B cell (primary cell): Measurements from ENCODE around the gene CBLN3. TPM values are rescaled to one million over a fixed set of nuclear protein-coding genes. Genes with fewer than 3 reads are reported as not detected.

Experiments
- ATAC-seq: fragments of 200-7000 bp; cut with Tn5 transposase; one replicate; pipeline ENCODE4 v1.10.0; 2021; ENCODE audit warnings: low read depth, mild to moderate bottlenecking, moderate number of reproducible peaks, moderate library complexity
- CTCF ChIA-PET: fragments of 350-600 bp; sonication (Branson Sonifier 250); formaldehyde crosslinking; loops from one replicate; lab custom pipeline; 2021; ENCODE audit warnings: antibody characterized with exemption, inconsistent platforms; lab: Charles Lee
- POLR2A ChIA-PET: fragments of 350-600 bp; sonication (Branson Sonifier 250); formaldehyde crosslinking; loops from one replicate; lab custom pipeline; 2021; ENCODE audit warnings: antibody characterized with exemption; lab: Charles Lee
- DNase-seq: peaks from one replicate; pipeline ENCODE4 v3.0.0; 2013
- H2AFZ ChIP-seq: 2 replicates; pipeline ENCODE4 v1.6.1; 2012; ENCODE audit warnings: mild to moderate bottlenecking, low read depth, low read length; ENCODE audit not compliant: insufficient read depth, poor library complexity, severe bottlenecking
- H3K27ac ChIP-seq, 2 donors: 1 replicate in 1 of 2; 2 replicates in 1 of 2; pipeline ENCODE4 v1.5.1; 2012 to 2013; ENCODE audit warnings: low read length in 2 of 2, mild to moderate bottlenecking in 2 of 2, moderate library complexity in 1 of 2
- H3K27me3 ChIP-seq, 4 experiments: fragments of 200-600 bp in 1 of 4; sonication (generic) in 1 of 4; replicated peaks in 1 of 4; 1 replicate in 2 of 4; 2 replicates in 2 of 4; pipeline versions ENCODE4 v1.6.1 to v1.7.0; 2013 to 2016; ENCODE audit warnings: low read length in 3 of 4, mild to moderate bottlenecking in 2 of 4, mixed read lengths in 1 of 4, moderate library complexity in 1 of 4; ENCODE audit not compliant: insufficient read depth in 4 of 4, control insufficient read depth in 3 of 4; ENCODE audit errors: control extremely low read depth in 1 of 4
- H3K36me3 ChIP-seq, 2 experiments: replicated peaks in 1 of 2; 1 replicate in 1 of 2; 2 replicates in 1 of 2; pipeline versions ENCODE4 v1.6.1 to v1.7.1; 2013; ENCODE audit warnings: low read length in 1 of 2; ENCODE audit not compliant: insufficient read depth in 2 of 2, control insufficient read depth in 1 of 2; ENCODE audit errors: control extremely low read depth in 1 of 2, extremely low read depth in 1 of 2
- H3K4me1 ChIP-seq, 2 donors: fragments of 200-600 bp in 1 of 2; sonication (generic) in 1 of 2; 1 replicate in 1 of 2; 2 replicates in 1 of 2; pipeline versions ENCODE4 v1.5.1 to v1.6.1; 2013 to 2017; ENCODE audit warnings: low read length in 2 of 2; ENCODE audit not compliant: control insufficient read depth in 2 of 2, insufficient read depth in 2 of 2
- H3K4me2 ChIP-seq: replicated peaks from 2 replicates; pipeline ENCODE3; 2012; ENCODE audit warnings: mild to moderate bottlenecking, low read depth, low read length; ENCODE audit not compliant: poor library complexity, severe bottlenecking
- H3K4me3 ChIP-seq, 5 experiments: fragments of 200-600 bp in 1 of 5; sonication (generic) in 1 of 5; 1 replicate in 3 of 5; 2 replicates in 2 of 5; pipeline versions ENCODE4 v1.5.1 to v1.7.0; 2011 to 2016; ENCODE audit warnings: low read length in 4 of 5, mild to moderate bottlenecking in 4 of 5, low read depth in 2 of 5, control low read depth in 1 of 5, moderate library complexity in 1 of 5; ENCODE audit not compliant: insufficient read depth in 1 of 5; ENCODE audit errors: control extremely low read depth in 1 of 5, extremely low read depth in 1 of 5
- H3K79me2 ChIP-seq: fragments of 200-600 bp; sonication (generic); one replicate; pipeline ENCODE4 v1.6.0; 2016; ENCODE audit warnings: low read length; ENCODE audit not compliant: control insufficient read depth, insufficient read depth
- H3K9ac ChIP-seq: fragments of 200-600 bp; sonication (generic); 2 replicates; pipeline ENCODE4 v1.6.1; 2017; ENCODE audit warnings: mild to moderate bottlenecking, low read length, moderate library complexity
- H3K9me3 ChIP-seq, 3 donors: one replicate each; pipeline versions ENCODE4 v1.6.1 to v1.7.1; 2013; ENCODE audit warnings: low read length in 2 of 3; ENCODE audit not compliant: control insufficient read depth in 2 of 3, insufficient read depth in 1 of 3; ENCODE audit errors: control extremely low read depth in 1 of 3
- H4K20me1 ChIP-seq: 2 replicates; pipeline ENCODE4 v1.6.0; 2012; ENCODE audit warnings: mild to moderate bottlenecking, low read length; ENCODE audit not compliant: insufficient read depth, control insufficient read depth, poor library complexity, severe bottlenecking
- H3K27ac Mint-ChIP-seq: one replicate; pipeline ENCODE4 v1.8.0; 2021; ENCODE audit warnings: mixed read lengths
- H3K27me3 Mint-ChIP-seq: one replicate; pipeline ENCODE4 v1.8.0; 2021; ENCODE audit warnings: mixed read lengths
- H3K4me1 Mint-ChIP-seq: one replicate; pipeline ENCODE4 v1.8.0; 2021; ENCODE audit warnings: mixed read lengths
- H3K4me3 Mint-ChIP-seq: one replicate; pipeline ENCODE4 v1.8.0; 2021; ENCODE audit warnings: mixed read lengths
- H3K9me3 Mint-ChIP-seq: one replicate; pipeline ENCODE4 v1.8.0; 2022; ENCODE audit warnings: mixed read lengths; ENCODE audit not compliant: insufficient read depth
- CTCF ChIP-seq: fragments of 200-600 bp; IDR thresholded peaks from one replicate; pipeline ENCODE4 v1.8.0; 2022; ENCODE audit warnings: antibody characterized with exemption, mild to moderate bottlenecking
- EZH2 ChIP-seq: IDR thresholded peaks from 2 replicates; pipeline ENCODE4 v1.6.1; 2012; ENCODE audit warnings: borderline replicate concordance, low read depth, mild to moderate bottlenecking, moderate library complexity, low read length; ENCODE audit not compliant: insufficient read depth, poor library complexity, severe bottlenecking
- WGBS: methylation state at CpG from one replicate; pipeline ENCODE4 v1.1.5; 2013; ENCODE audit warnings: missing lambda C conversion rate; ENCODE audit not compliant: insufficient coverage; 5-methylcytosine and 5-hydroxymethylcytosine counted together
- intact Hi-C: fragments of 100-400 bp; cut with micrococcal nuclease; formaldehyde crosslinking; loops from one replicate; pipeline ENCODE4 v1.10.0; 2022
- polyA plus RNA-seq: library from polyadenylated mRNA; depleted of rRNA; stranded (reverse); fragments of >200 nt; gene quantifications from 2 replicates; pipeline ENCODE4 v1.2.3, GENCODE V29; 2012
- total RNA-seq, 2 donors: library from RNA; stranded (reverse); fragments of 120-200 nt in 1 of 2; gene quantifications; 1 replicate in 1 of 2; 2 replicates in 1 of 2; pipeline versions ENCODE4 v1.2.3 to v1.2.4, GENCODE V29; 2013 to 2022

The CBLN3 gene
- total and polyA plus RNA-seq, 2 donors (not counting 1 experiment from before 2014, with no cell fraction given): 35.0 to 134 TPM

GRCh38 chr14:24430682-24431568 is 1.5 kb upstream of the CBLN3 start:
- Histone ChIP-seq H3K9ac (peak overlapping the region; percentile 98), H3K4me2 (peak overlapping the region; percentile 95), H3K4me1 (peaks cover 24 to 35% of the 10 kb centered on the region in 2 donors), H3K9me3 (no peaks in the 10 kb centered on the region), H2AFZ (peak overlapping the region; percentile 80), H3K27me3 (no peaks in the 10 kb centered on the region), H3K27ac (peak overlapping the region; percentile 98 to 99), H3K79me2 (peaks cover 42% of the 10 kb centered on the region), H3K4me3 (peak overlapping the region; percentile 77 to 98 (median 96)), H4K20me1 (peaks cover 36% of the 10 kb centered on the region), H3K36me3 (peaks cover 0 to 44% of the 10 kb centered on the region in 2 experiments)
- Mint-ChIP-seq H3K27ac (peak overlapping the region; percentile 98), H3K4me1 (peaks cover 42% of the 10 kb centered on the region), H3K9me3 (no peaks in the 10 kb centered on the region), H3K4me3 (peak overlapping the region; percentile 94), H3K27me3 (no peaks in the 10 kb centered on the region)
- ChIA-PET CTCF (interaction anchor here (0.6 to 17.4 kb wide), 45 partner anchors 8 to 1110 kb away, joined by 3 to 650 read pairs (median 4); partner anchors contain the start of genes ADCY4, CHMP4A, CIDEB and DCAF11), POLR2A (interaction anchor here (0.5 to 3.8 kb wide), 24 partner anchors 11 to 875 kb away, joined by 3 to 78 read pairs (median 5); partner anchors contain the start of genes ADCY4, CHMP4A, DHRS1 and IRF9)
- intact Hi-C loops: loop anchor here (1.0 to 10.0 kb wide), 11 partner anchors 11 to 1336 kb away; partner anchors contain the start of genes ACIN1, C14orf119, CHMP4A and LTB4R
- 16% methylated on average over 16 of the region's 19 CpGs for WGBS
- TF ChIP-seq EZH2 (no peak), CTCF (no peak)
- peak; percentile 62 for ATAC-seq
- DNase-seq: peak; percentile 89
